Heart left ventricle (tissue), 13 donors: ENCODE results near the gene CLDN6.

Experiments used
- POLR2A ChIP-seq, 2 donors: fragments of 450-650 bp; IDR thresholded peaks; one replicate each; pipeline ENCODE4 v1.6.1; 2017; ENCODE audit warnings: antibody characterized with exemption in 2 of 2, mild to moderate bottlenecking in 2 of 2, moderate library complexity in 2 of 2
- TF ChIP-seq, protein P1 (sequence below), 12 donors: fragments of 200-600 bp; sonication (generic) in 4 of 12; IDR thresholded peaks; one replicate each; pipeline versions ENCODE4 v1.5.0 to v1.8.0; 2018 to 2022; ENCODE audit warnings: antibody characterized with exemption in 12 of 12, mild to moderate bottlenecking in 5 of 12
- donor health status: ischemic (EF 13 %, LVEDD 7.1; RV severe dilation, severe dysfunction).
- donor health status: DM: no; HTN: yes; CAD: no.
- donor health status: DM: no; HTN: no; CAD: no.
- donor health status: ischemic (EF 25% LVEDD 6.9; RV normal size, moderate dysfunction).
- donor health status: ischemic (EF 25% LVEDD 5.7; RV mildly dilated, moderate dysfunction).
- donor health status: ischemic (EF 35%, LVEDD 5.7; RV mildly dilated, moderate dysfunction).
- donor health status: nonischemic (EF 11% LVEDD 7.7; RV severe dilation, severe dysfunction).
- donor health status: DM: yes; HTN: yes; CAD: no.
- donor health status: PGD.
- donor health status: ischemic (EF 29% LVEDD 5.4; RV normal size, mild dysfunction).
- donor health status: nonischemic (EF 23%, LVEDD 6.1; RV moderate dilation, normal function).

DNA sequence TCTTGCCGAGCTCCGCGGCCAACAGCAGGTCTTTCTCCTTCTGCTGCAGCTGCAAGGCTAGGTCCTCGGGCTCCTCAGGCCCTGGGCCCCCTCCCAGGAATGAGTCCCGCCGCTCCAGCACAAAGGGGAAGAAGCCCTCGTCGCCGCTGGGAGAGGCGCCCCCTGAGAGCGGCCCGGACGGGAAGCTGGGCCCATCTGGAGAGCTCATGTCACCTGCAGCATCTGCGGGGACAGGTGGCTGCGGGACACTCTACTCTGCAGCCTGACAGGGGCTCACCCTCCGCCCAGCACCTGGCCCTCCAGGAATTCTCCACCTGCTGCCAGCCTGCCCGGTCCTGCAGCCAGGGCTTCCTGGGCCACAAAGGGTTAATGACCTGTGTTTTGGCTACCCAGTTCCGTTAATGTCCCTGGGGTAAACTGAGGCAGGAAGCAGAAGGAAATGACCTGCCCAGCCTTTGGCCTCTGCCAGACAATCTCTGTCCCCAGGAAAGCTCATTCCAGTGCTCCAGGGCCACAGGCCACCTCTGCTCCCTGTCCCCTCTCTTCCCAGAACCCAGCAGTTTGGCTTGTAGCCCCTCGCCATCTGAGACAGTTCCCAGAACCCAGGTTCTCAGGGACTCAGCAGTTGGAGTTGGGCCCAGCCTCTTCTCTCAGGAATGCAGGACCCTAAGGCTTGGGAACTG, 17.4 kb upstream of the CLDN6 start:
- TF ChIP-seq, protein P1, sequence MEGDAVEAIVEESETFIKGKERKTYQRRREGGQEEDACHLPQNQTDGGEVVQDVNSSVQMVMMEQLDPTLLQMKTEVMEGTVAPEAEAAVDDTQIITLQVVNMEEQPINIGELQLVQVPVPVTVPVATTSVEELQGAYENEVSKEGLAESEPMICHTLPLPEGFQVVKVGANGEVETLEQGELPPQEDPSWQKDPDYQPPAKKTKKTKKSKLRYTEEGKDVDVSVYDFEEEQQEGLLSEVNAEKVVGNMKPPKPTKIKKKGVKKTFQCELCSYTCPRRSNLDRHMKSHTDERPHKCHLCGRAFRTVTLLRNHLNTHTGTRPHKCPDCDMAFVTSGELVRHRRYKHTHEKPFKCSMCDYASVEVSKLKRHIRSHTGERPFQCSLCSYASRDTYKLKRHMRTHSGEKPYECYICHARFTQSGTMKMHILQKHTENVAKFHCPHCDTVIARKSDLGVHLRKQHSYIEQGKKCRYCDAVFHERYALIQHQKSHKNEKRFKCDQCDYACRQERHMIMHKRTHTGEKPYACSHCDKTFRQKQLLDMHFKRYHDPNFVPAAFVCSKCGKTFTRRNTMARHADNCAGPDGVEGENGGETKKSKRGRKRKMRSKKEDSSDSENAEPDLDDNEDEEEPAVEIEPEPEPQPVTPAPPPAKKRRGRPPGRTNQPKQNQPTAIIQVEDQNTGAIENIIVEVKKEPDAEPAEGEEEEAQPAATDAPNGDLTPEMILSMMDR (IDR thresholded peaks at IDR 0.05) = no peak
- no peak for TF ChIP-seq POLR2A (IDR thresholded peaks at IDR 0.05)
